ENCODE measurements around the gene DIO2. TPM values are rescaled to one million over a fixed set of nuclear protein-coding genes. Genes with fewer than 3 reads are reported as not detected.

DIO2 gene
- total RNA-seq, 1 experiment from 2014 or later, result 48.2 TPM

DNA sequence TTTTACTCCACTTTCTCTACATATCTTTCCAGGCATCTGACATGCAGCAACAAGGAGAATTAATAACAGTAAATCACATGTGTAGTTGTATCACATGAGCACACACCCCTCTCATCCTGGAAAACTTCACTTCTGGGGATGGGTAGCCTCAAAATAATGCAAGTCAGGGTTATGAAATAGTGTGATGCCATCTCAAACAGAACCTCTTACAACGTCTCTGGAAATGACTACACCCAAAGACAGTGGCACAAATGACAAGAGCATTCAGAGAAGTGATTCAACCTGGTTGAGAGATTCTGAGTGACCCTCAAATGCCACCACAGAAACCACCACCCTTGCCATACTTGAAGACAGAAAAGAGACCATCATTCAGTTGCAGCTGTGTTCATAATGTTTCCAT, 2.8 kb downstream of the DIO2 start:
- ChIA-PET CTCF (no interaction called here), POLR2A (ENCODE audit: unreplicated experiment) (no interaction called here)
- intact Hi-C loops (cut with micrococcal nuclease; ENCODE audit: unreplicated experiment), result no loop called here
- Histone ChIP-seq H4K20me1 (ENCODE audit: insufficient read depth) (no peaks in the 10 kb centered on the region), H3K27me3 (ENCODE audit: insufficient read depth, low read depth) (no peaks in the 10 kb centered on the region), H3K79me2 (ENCODE audit: low read depth) (no peaks in the 10 kb centered on the region), H3F3A (ENCODE audit: insufficient read depth, low read depth) (no peaks in the 10 kb centered on the region), H3K4me1 (replicated peaks; ENCODE audit: insufficient read depth) (no peaks in the 10 kb centered on the region), H3K9me2 (ENCODE audit: insufficient read depth) (0 out of 2 replicates have a peak, but pooled peaks cover 4% of the 10 kb centered on the region), H3K9me3 (ENCODE audit: insufficient read depth, low read depth) (peaks cover 8% of the 10 kb centered on the region), H3K4me3 (no peak overlapping the region), H2AFZ (no peak overlapping the region), H3K36me3 (ENCODE audit: low read depth) (no peaks in the 10 kb centered on the region), H3K4me2 (no peak overlapping the region), H3K27ac (no peak overlapping the region)
- TF ChIP-seq EZH2 (IDR thresholded peaks at IDR 0.05; ENCODE audit: low read depth), result no peak
- TF ChIP-seq, protein P1, sequence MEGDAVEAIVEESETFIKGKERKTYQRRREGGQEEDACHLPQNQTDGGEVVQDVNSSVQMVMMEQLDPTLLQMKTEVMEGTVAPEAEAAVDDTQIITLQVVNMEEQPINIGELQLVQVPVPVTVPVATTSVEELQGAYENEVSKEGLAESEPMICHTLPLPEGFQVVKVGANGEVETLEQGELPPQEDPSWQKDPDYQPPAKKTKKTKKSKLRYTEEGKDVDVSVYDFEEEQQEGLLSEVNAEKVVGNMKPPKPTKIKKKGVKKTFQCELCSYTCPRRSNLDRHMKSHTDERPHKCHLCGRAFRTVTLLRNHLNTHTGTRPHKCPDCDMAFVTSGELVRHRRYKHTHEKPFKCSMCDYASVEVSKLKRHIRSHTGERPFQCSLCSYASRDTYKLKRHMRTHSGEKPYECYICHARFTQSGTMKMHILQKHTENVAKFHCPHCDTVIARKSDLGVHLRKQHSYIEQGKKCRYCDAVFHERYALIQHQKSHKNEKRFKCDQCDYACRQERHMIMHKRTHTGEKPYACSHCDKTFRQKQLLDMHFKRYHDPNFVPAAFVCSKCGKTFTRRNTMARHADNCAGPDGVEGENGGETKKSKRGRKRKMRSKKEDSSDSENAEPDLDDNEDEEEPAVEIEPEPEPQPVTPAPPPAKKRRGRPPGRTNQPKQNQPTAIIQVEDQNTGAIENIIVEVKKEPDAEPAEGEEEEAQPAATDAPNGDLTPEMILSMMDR (conservative IDR thresholded peaks at IDR 0.05), result no peak
- DNase-seq, result no peak
- BruUV-seq (replicated peaks), result TSS peak; percentile 0

DNA sequence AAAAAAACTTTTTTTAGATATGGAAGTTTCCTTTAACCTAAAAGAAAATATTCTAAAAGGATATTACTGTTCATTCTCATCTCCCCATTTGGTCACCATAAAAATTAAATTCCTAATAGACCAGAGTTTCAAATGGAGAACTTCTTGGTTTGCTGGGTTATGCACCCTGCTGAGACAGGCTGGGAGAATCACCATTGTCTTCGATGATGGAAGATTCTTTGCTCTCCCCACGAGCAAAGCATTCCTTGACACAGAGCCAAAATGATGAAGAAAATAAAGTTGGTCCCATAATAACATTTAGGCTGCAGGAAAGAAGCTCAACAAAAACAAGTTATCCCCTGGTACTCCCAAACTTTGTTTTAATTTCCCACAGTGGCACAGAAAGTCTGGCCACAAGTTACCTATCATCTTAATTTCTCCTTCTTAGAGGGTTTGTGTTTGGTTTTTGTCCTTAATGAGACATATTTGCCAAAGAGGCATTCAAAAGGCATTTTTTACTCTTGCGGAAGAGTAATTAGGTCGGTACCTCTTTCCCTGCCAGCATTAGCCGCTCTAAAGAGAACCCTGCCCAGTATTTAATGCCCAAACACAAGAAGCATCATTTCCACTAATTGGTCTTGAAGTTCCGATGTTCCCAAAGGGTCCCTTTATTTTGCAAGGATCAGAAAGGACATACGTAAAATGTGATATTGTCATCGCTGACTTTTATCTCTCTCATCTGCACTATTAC, 4.8 kb downstream of the DIO2 start:
- no peaks in the 10 kb centered on the region for H3F3A ChIP-seq (ENCODE audit: insufficient read depth, low read depth)
- H3K79me2 ChIP-seq (ENCODE audit: low read depth), result no peaks in the 10 kb centered on the region
- no peak overlapping the region for H3K4me2 ChIP-seq
- CTCF ChIA-PET, result no interaction called here
- POLR2A ChIA-PET (ENCODE audit: unreplicated experiment), result no interaction called here
- TF ChIP-seq, protein P1 (conservative IDR thresholded peaks at IDR 0.05), result no peak
- TF ChIP-seq EZH2 (IDR thresholded peaks at IDR 0.05; ENCODE audit: low read depth), result no peak
- peaks cover 11% of the 10 kb centered on the region; the same call in 1 of the 2 replicates for H3K9me3 ChIP-seq (ENCODE audit: insufficient read depth, low read depth)
- H3K9me2 ChIP-seq (ENCODE audit: insufficient read depth), result peaks cover 4% of the 10 kb centered on the region; the same call in 1 of the 2 replicates
- H3K36me3 ChIP-seq (ENCODE audit: low read depth), result no peaks in the 10 kb centered on the region
- H3K4me1 ChIP-seq (replicated peaks; ENCODE audit: insufficient read depth), result no peaks in the 10 kb centered on the region
- no TSS peak for BruUV-seq (replicated peaks)
- H3K4me3 ChIP-seq, result no peak overlapping the region
- no peak overlapping the region for H3K27ac ChIP-seq
- no peak overlapping the region for H2AFZ ChIP-seq
- intact Hi-C loops (cut with micrococcal nuclease; ENCODE audit: unreplicated experiment), result no loop called here
- H4K20me1 ChIP-seq (ENCODE audit: insufficient read depth), result no peaks in the 10 kb centered on the region
- DNase-seq, result no peak
- no peaks in the 10 kb centered on the region for H3K27me3 ChIP-seq (ENCODE audit: insufficient read depth, low read depth)

DNA sequence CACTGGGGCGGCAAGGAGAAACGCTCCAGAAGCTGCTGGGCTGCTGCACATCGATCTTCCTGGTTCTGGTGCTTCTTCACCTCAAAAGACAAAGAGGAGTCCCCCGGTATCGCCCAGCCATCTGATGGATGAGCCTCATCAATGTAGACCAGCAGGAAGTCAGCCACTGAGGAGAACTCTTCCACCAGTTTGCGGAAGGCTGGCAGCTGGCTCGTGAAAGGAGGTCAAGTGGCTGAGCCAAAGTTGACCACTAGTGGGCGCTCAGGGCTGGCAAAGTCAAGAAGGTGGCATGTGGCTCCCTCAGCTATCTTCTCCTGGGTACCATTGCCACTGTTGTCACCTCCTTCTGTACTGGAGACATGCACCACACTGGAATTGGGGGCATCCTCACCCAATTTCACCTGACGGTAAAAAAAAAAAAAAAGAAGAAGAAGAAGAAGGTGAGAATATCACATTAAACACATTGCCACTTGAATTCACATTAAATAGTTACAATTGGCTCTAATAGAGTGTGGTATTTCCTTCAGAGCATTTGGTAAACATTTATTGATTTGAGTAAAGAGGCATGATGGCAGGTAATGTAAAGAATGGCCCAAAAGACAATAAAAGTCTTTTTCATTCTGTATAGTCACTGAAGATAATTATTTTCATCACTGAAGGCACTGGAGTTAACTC, 8.3 kb downstream of the DIO2 start:
- TF ChIP-seq, protein P1 (conservative IDR thresholded peaks at IDR 0.05), result peak; percentile 36; the same call in 1 of the 2 replicates
- no peak for TF ChIP-seq EZH2 (IDR thresholded peaks at IDR 0.05; ENCODE audit: low read depth)
- Histone ChIP-seq H3K79me2 (ENCODE audit: low read depth) (no peaks in the 10 kb centered on the region), H2AFZ (no peak overlapping the region), H3K27me3 (ENCODE audit: insufficient read depth, low read depth) (no peaks in the 10 kb centered on the region), H3K4me2 (no peak overlapping the region), H3K9me3 (ENCODE audit: insufficient read depth, low read depth) (peaks cover 11% of the 10 kb centered on the region; the same call in 1 of the 2 replicates), H3K9me2 (ENCODE audit: insufficient read depth) (no peaks in the 10 kb centered on the region; the same call in 1 of the 2 replicates), H3F3A (ENCODE audit: insufficient read depth, low read depth) (no peaks in the 10 kb centered on the region), H3K27ac (no peak overlapping the region), H4K20me1 (ENCODE audit: insufficient read depth) (no peaks in the 10 kb centered on the region), H3K4me3 (no peak overlapping the region), H3K36me3 (ENCODE audit: low read depth) (no peaks in the 10 kb centered on the region), H3K4me1 (replicated peaks; ENCODE audit: insufficient read depth) (no peaks in the 10 kb centered on the region)
- CTCF ChIA-PET, result no interaction called here
- intact Hi-C loops (cut with micrococcal nuclease; ENCODE audit: unreplicated experiment), result no loop called here
- DNase-seq, result no peak
- no TSS peak for BruUV-seq (replicated peaks)
- POLR2A ChIA-PET (ENCODE audit: unreplicated experiment), result no interaction called here
